HepG2 (cell line): ENCODE measurements around the gene ZNF503. TPM values are rescaled to one million over a fixed set of nuclear protein-coding genes. Genes with fewer than 3 reads are reported as not detected.

Experiments
- DR1 ChIP-seq: sonication (generic); formaldehyde crosslinking; IDR thresholded peaks from 2 replicates; pipeline ENCODE4 v1.8.0; 2021; ENCODE audit warnings: mild to moderate bottlenecking, missing genetic modification reagents, inconsistent platforms
- GABPA ChIP-seq, 2 experiments: IDR thresholded peaks; 2 replicates each; pipeline ENCODE4 v1.6.1; 2011 to 2016; ENCODE audit warnings: low read depth in 2 of 2, low read length in 1 of 2, missing biosample characterization in 1 of 2, missing genetic modification characterization in 1 of 2
- KDM5B ChIP-seq: sonication (generic); formaldehyde crosslinking; IDR thresholded peaks from 2 replicates; pipeline ENCODE4 v1.4.0; 2020; ENCODE audit warnings: missing genetic modification reagents, mild to moderate bottlenecking, borderline replicate concordance
- MEF2D ChIP-seq: sonication (generic); formaldehyde crosslinking; IDR thresholded peaks from 2 replicates; pipeline ENCODE4 v1.5.1; 2020; ENCODE audit warnings: mild to moderate bottlenecking, missing genetic modification reagents
- PAX8 ChIP-seq: sonication (generic); formaldehyde crosslinking; IDR thresholded peaks from 2 replicates; pipeline ENCODE4 v1.8.0; 2022; ENCODE audit warnings: mild to moderate bottlenecking, missing genetic modification reagents, borderline replicate concordance
- POLR2G ChIP-seq: fragments of 200-400 bp; formaldehyde crosslinking; IDR thresholded peaks from 2 replicates; pipeline ENCODE4 v1.6.1; 2018; ENCODE audit warnings: mild to moderate bottlenecking, low read depth, low read length, moderate library complexity
- RBFOX2 ChIP-seq: fragments of 200-400 bp; formaldehyde crosslinking; IDR thresholded peaks from 2 replicates; pipeline ENCODE4 v1.6.1; 2017; ENCODE audit warnings: low read depth, mild to moderate bottlenecking, low read length
- STAT6 ChIP-seq: sonication (generic); formaldehyde crosslinking; IDR thresholded peaks from 2 replicates; pipeline ENCODE4 v1.4.0; 2020; ENCODE audit warnings: missing genetic modification reagents, mild to moderate bottlenecking, borderline replicate concordance
- WIZ ChIP-seq: sonication (generic); formaldehyde crosslinking; IDR thresholded peaks from 2 replicates; pipeline ENCODE4 v1.5.1; 2020; ENCODE audit warnings: mild to moderate bottlenecking, missing genetic modification reagents
- ZNF256 ChIP-seq: sonication (generic); formaldehyde crosslinking; conservative IDR thresholded peaks from 2 replicates; pipeline ENCODE4 v1.4.0; 2020; ENCODE audit warnings: missing genetic modification reagents
- ZNF296 ChIP-seq: sonication (generic); formaldehyde crosslinking; conservative IDR thresholded peaks from 2 replicates; pipeline ENCODE4 v1.5.0; 2020; ENCODE audit warnings: mild to moderate bottlenecking, missing genetic modification reagents
- ZNF407 ChIP-seq: sonication (generic); formaldehyde crosslinking; IDR thresholded peaks from one replicate; pipeline ENCODE4 v1.5.1; 2020; ENCODE audit warnings: mild to moderate bottlenecking, missing genetic modification reagents; ENCODE audit errors: not compliant biosample characterization
- ZNF557 ChIP-seq: sonication (generic); formaldehyde crosslinking; IDR thresholded peaks from 2 replicates; pipeline ENCODE4 v1.4.0; 2020; ENCODE audit warnings: missing genetic modification reagents
- ZNF619 ChIP-seq: sonication (generic); formaldehyde crosslinking; IDR thresholded peaks from 2 replicates; pipeline ENCODE4 v1.4.0; 2020; ENCODE audit warnings: mild to moderate bottlenecking, missing genetic modification reagents
- ZNF777 ChIP-seq: sonication (generic); formaldehyde crosslinking; IDR thresholded peaks from 2 replicates; pipeline ENCODE4 v1.4.0; 2020; ENCODE audit warnings: missing genetic modification reagents
- polyA plus RNA-seq, 8 experiments: library from polyadenylated mRNA; depleted of rRNA in 3 of 8; stranded (reverse) in 7 of 8; unstranded in 1 of 8; fragments of >200 nt; fragmentation: Illumina TruSeq in 4 of 8; extraction: Trizol in 4 of 8; gene quantifications; 2 replicates each; pipeline versions ENCODE4 v1.2.1 to v1.2.3, GENCODE V29; 2011 to 2016; ENCODE audit warnings: low read depth in 4 of 8, missing spikeins in 1 of 8, mixed read lengths in 1 of 8; ENCODE audit not compliant: insufficient read depth in 1 of 8
- total RNA-seq, 5 experiments: library from RNA; depleted of rRNA; stranded (reverse); fragments of >200 nt; fragmentation: Illumina TruSeq; extraction: Trizol; gene quantifications; 2 replicates each; pipeline ENCODE4 v1.2.3, GENCODE V29; 2016; ENCODE audit warnings: low read depth in 1 of 5
- TF ChIP-seq, protein P1 (sequence below): sonication (generic); formaldehyde crosslinking; IDR thresholded peaks from 2 replicates; pipeline ENCODE4 v1.8.1; 2022; ENCODE audit warnings: mild to moderate bottlenecking, missing genetic modification reagents

The ZNF503 gene
- total and polyA plus RNA-seq, 2 of the 13 experiments (the other 11 are each of a cell fraction or from before 2014, with no cell fraction given): 2.7 to 8.3 TPM

GRCh38 chr10:75408911-75409885, 7.6 kb upstream of the ZNF503 start (continued):
- TF ChIP-seq STAT6 (no peak), KDM5B (peak; percentile 50), ZNF296 (CRISPR knock-in tag) (no peak), DR1 (CRISPR knock-in tag) (peak; percentile 63; the same call in 1 of the 2 replicates), ZNF256 (no peak), WIZ (CRISPR knock-in tag) (no peak), ZNF777 (0 out of 2 replicates have a peak, but pooled peaks have one; percentile 27), ZNF619 (CRISPR knock-in tag) (no peak), ZNF557 (CRISPR knock-in tag) (no peak), POLR2G (peak; percentile 83), ZNF407 (CRISPR knock-in tag) (peak; percentile 54), PAX8 (CRISPR knock-in tag) (no peak), RBFOX2 (peak; percentile 94), GABPA (IDR thresholded peaks at IDR 0.05; ENCODE audit: low read depth, low read length) (no peak), GABPA (CRISPR knock-in tag; IDR thresholded peaks at IDR 0.05; ENCODE audit: low read depth) (peak; percentile 69), MEF2D (peak; percentile 32; the same call in 1 of the 2 replicates)
- TF ChIP-seq, protein P1, sequence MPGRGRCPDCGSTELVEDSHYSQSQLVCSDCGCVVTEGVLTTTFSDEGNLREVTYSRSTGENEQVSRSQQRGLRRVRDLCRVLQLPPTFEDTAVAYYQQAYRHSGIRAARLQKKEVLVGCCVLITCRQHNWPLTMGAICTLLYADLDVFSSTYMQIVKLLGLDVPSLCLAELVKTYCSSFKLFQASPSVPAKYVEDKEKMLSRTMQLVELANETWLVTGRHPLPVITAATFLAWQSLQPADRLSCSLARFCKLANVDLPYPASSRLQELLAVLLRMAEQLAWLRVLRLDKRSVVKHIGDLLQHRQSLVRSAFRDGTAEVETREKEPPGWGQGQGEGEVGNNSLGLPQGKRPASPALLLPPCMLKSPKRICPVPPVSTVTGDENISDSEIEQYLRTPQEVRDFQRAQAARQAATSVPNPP: peak; percentile 70; the same call in 1 of the 2 replicates
